Activated CD4-positive, alpha-beta memory T cell treated with anti-CD3 and anti-CD28 coated beads, Interleukin-2, amount 10 ng/mL, durations not matched to agents 7 days and 5 days (primary cell): ENCODE data around the gene CDKL4. TPM values are rescaled to one million over a fixed set of nuclear protein-coding genes. Genes with fewer than 3 reads are reported as not detected.
"Not testable (repeated sequence)": the region's sequence is repeated elsewhere in the genome, so short reads cannot be mapped to it uniquely, and the experiment has no call there.

ENCODE experiments used
- CTCF ChIA-PET: fragments of 350-600 bp; sonication (Branson Sonifier 250); formaldehyde crosslinking; loops from one replicate; lab custom pipeline; 2021; ENCODE audit warnings: antibody characterized with exemption, inconsistent platforms; lab: Charles Lee
- POLR2A ChIA-PET: fragments of 350-600 bp; sonication (Branson Sonifier 250); formaldehyde crosslinking; loops from one replicate; lab custom pipeline; 2021; ENCODE audit warnings: antibody characterized with exemption; lab: Charles Lee
- DNase-seq: peaks from one replicate; pipeline ENCODE4 v3.0.0-alpha.2; 2020
- H3K27ac Mint-ChIP-seq: one replicate; pipeline ENCODE4 v1.8.0; 2021; ENCODE audit warnings: mild to moderate bottlenecking, mixed read lengths
- H3K27me3 Mint-ChIP-seq: one replicate; pipeline ENCODE4 v1.8.0; 2021; ENCODE audit warnings: mixed read lengths
- H3K36me3 Mint-ChIP-seq: one replicate; pipeline ENCODE4 v1.8.0; 2021; ENCODE audit warnings: low read depth, mixed read lengths
- H3K4me1 Mint-ChIP-seq: one replicate; pipeline ENCODE4 v1.8.0; 2021; ENCODE audit warnings: mixed read lengths
- H3K4me3 Mint-ChIP-seq: one replicate; pipeline ENCODE4 v1.8.0; 2021; ENCODE audit warnings: mild to moderate bottlenecking, mixed read lengths
- H3K9me3 Mint-ChIP-seq: one replicate; pipeline ENCODE4 v1.8.0; 2021; ENCODE audit warnings: mixed read lengths
- total RNA-seq, 2 experiments: library from RNA; stranded (reverse); gene quantifications; one replicate each; pipeline ENCODE4 v1.2.3, GENCODE V29; 2021

Gene CDKL4
- total RNA-seq, 2 experiments from 2014 or later = 0.25 TPM; not detected in 1

DNA sequence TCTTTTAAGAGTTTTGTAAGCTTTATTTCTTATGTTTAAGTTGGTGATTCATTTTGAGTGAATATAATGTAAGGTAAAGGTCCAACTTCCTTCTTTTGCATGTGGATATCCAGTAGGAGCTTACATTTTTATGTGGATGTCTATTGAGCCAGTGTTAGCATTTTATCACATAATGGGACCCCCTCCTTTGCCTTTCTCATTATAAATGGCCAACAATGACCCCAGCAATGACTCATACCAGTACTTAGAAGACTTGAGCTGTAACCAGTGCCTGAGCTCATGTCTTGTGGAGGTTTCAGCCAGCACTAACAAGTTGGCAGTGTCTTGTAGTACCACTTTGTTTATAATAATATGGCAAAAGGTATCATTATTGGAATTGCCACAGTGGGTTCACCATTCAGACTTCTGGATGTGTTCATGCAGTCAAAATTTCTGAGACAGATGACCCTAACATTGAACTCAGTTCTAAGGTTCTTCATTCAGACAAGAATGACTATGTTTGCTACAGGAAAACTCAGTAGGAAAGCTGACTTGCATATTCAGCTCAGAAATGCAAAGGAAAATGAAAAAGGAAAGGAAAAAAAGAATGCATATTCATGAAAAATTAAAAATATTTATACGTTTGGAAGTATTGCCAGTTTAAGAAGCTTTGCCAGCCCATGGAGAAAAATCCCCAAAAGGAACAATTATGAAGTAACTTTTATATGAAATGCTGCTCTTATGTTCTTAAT, 41.0 kb downstream of the CDKL4 start:
- H3K4me1 Mint-ChIP-seq = peaks cover 26% of the 10 kb centered on the region
- POLR2A ChIA-PET = interaction anchor here (0.7 to 4.1 kb wide), 13 partner anchors 9 to 84 kb away, joined by 3 to 16 read pairs (median 4); partner anchors contain the start of gene SOS1
- peak overlapping the region; percentile 38 for H3K27ac Mint-ChIP-seq
- no peaks in the 10 kb centered on the region for H3K27me3 Mint-ChIP-seq
- CTCF ChIA-PET = interaction anchor here (1.1 to 1.8 kb wide), 4 partner anchors 25 to 79 kb away, joined by 3 to 6 read pairs (median 4); no protein-coding TSS in a partner anchor
- H3K9me3 Mint-ChIP-seq = peaks cover 27% of the 10 kb centered on the region
- peaks cover 35% of the 10 kb centered on the region for H3K36me3 Mint-ChIP-seq
- H3K4me3 Mint-ChIP-seq = no peak overlapping the region
- no peak for DNase-seq

DNA sequence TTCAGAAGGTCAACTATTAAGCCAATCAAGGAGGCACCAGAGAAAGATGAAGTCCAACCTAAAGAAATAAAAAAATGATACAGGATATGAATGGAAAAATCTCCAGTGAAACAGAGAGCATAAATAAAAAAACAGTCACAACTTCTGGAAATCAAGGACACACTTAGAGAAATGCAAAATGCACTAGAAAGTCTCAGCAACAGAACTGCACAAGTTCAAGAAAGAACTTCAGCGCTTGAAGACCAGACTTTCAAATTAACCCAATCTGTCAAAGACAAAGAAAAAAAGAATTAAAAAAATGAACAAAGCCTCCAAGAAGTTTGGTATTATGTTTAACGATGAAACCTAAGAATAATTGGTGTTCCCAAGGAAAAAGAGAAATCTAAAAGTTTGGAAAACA, 46.8 kb downstream of the CDKL4 start:
- H3K4me1 Mint-ChIP-seq, DNase-seq, H3K4me3 Mint-ChIP-seq, H3K27ac Mint-ChIP-seq, H3K27me3 Mint-ChIP-seq, CTCF ChIA-PET: not testable (repeated sequence)
- POLR2A ChIA-PET = interaction anchor here (1.4 kb wide), 1 partner anchor 76 kb away, joined by 6 read pairs; the partner anchor contains the start of gene SOS1
- peaks cover 55% of the 10 kb centered on the region for H3K36me3 Mint-ChIP-seq
- peaks cover 44% of the 10 kb centered on the region for H3K9me3 Mint-ChIP-seq

DNA sequence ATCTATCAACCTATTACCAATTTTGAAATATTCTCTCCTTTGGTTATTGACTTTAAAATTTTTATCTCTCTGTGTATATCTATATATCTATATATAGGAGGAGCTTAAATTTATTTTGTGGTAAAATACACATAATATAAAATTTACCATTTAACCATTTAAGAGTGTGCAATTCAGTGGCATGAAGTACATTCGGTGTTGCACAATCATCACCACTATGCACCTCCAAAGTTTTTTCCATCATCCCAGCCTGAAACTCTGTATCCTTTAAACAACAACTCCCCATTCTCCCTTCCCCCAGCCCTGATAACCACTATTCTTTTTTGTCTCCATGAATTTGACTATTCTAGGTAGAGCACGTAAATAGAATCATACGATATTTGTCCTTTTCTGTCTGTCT, 49.1 kb downstream of the CDKL4 start:
- Mint-ChIP-seq H3K27ac (no peak overlapping the region), H3K9me3 (peaks cover 27% of the 10 kb centered on the region), H3K4me3 (no peak overlapping the region), H3K36me3 (peaks cover 37% of the 10 kb centered on the region), H3K4me1 (peaks cover 2% of the 10 kb centered on the region), H3K27me3 (no peaks in the 10 kb centered on the region)
- CTCF ChIA-PET = interaction anchor here (0.9 kb wide), 1 partner anchor 35 kb away, joined by 3 read pairs; no protein-coding TSS in a partner anchor
- no peak for DNase-seq
- POLR2A ChIA-PET = interaction anchor here (1.1 to 1.3 kb wide), 3 partner anchors 8 to 20 kb away, joined by 3 read pairs; no protein-coding TSS in a partner anchor

DNA sequence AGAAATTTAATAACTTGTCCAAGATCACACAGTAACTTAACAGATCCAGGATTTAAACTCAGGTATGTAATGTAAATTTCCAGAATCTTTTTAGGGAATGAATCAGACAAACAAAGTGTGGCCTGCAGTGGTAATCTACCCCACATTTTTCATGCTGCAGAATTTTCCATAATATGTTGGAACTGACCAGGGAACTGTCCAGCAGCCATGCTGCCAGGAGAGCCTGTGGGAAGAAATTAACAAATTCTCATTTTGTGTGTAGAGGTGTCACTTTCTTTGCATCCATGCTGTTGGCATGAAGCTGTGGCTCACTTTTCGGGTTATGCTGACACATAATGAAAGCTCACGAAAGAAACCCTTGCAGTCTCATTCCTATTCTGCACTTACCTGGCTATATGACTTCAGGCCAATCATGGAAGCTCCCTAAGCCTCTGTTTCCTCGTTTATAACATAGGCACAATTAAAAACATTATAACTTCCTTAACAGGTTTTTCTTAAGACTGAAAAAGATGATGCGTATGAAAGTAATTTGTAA, 54.7 kb downstream of the CDKL4 start:
- Mint-ChIP-seq H3K27me3 (no peaks in the 10 kb centered on the region), H3K9me3 (peaks cover 6% of the 10 kb centered on the region), H3K36me3 (peaks cover 4% of the 10 kb centered on the region), H3K4me3 (no peak overlapping the region), H3K27ac (no peak overlapping the region), H3K4me1 (peaks cover 11% of the 10 kb centered on the region)
- ChIA-PET CTCF (interaction anchor here (0.8 to 1.6 kb wide), 3 partner anchors 20 to 59 kb away, joined by 3 to 7 read pairs (median 4); no protein-coding TSS in a partner anchor), POLR2A (interaction anchor here (0.7 to 1.7 kb wide), 6 partner anchors 27 to 68 kb away, joined by 3 to 10 read pairs (median 4); partner anchors contain the start of gene SOS1)
- no peak for DNase-seq

DNA sequence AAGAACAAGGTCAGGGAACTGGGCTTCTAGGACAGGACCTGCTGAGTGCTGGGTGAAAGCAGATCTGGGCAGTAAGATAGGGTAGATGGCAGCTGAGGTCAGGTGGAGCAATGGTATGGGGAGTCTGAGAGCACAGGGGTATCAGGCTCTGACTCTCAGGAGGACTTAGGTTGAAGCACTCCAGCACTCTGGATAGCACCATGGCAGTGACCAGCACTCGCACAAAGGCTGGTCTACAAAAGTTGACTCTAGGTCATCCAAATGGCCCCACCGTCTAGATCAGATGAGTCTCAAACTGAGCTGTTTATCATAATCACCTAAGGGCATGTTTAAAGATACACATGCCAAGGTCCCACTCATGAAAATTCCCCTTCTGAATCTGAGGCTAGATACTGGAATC, 60.1 kb downstream of the CDKL4 start:
- Mint-ChIP-seq H3K9me3 (peaks cover 6% of the 10 kb centered on the region), H3K4me3 (no peak overlapping the region), H3K27ac (no peak overlapping the region), H3K27me3 (no peaks in the 10 kb centered on the region), H3K4me1 (peaks cover 3% of the 10 kb centered on the region), H3K36me3 (peaks cover 7% of the 10 kb centered on the region)
- ChIA-PET CTCF (no interaction called here), POLR2A (no interaction called here)
- no peak for DNase-seq

DNA sequence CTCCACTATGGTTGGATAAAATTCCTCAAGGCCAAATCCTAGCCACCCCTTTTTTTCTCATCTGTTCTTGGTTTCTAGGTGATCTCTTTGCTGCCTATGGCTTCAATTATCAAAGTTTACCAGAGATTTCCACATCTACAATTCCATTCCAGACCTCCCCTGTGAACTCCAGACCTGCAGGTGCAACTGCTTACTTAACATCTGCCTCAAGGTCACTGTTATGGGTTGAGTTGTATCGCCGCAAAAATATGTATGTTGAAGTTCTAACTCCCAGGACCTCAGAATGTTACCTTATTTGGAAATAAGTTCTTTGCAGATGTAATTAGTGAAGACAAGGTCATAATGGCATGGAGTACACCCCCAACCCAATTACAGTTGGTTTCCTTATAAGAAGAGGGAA, 62.5 kb downstream of the CDKL4 start:
- no peak for DNase-seq
- Mint-ChIP-seq H3K36me3 (peaks cover 4% of the 10 kb centered on the region), H3K27me3 (no peaks in the 10 kb centered on the region), H3K9me3 (peaks cover 1% of the 10 kb centered on the region), H3K4me1 (peaks cover 1% of the 10 kb centered on the region), H3K4me3 (no peak overlapping the region), H3K27ac (no peak overlapping the region)
- ChIA-PET CTCF (no interaction called here), POLR2A (interaction anchor here (1.3 kb wide), 1 partner anchor 14 kb away, joined by 3 read pairs; no protein-coding TSS in a partner anchor)

DNA sequence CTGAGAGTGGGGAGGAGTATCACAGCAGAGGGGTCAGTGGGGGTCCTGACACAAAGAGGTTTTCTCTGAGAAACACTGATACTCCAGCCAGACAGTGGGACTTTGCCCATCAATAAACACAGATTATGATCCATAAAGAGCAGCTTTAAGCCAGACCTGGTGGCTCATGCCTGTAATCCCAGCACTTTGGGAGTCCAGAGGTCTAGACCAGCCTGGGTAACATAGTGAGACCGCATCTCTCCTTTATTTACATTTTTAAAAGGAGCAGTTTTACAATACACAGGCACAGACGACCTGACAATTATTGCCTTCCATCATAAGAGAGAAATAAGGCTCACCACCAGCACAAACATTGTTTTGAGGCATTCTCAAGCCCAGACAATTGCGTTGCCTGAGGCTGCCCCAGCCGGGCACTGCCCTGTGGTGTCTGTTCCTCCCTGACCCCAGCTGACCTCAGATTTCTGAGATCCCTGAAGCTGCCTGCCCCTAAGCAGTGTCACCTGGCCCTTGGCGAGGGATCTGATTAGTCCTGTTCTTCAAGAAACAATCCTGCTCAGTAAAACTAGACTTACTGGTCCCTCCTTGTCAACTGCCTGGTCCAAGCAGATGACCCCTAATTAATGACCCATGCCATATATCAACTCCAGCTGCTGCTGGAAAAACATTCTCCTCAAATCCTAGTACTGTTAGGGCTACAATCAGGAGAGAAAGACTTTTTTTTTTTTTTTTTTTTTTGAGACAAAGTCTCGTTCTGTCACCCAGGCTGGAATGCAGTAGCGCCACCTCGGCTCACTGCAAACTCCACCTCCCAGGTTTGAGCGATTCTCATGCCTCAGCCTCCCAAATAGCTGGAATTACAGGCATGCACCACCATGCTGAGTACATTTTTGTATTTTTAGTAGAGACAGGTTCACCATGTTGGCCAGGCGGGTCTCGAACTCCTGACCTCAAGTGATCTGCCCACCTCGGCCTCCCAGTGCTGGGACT, 63.5 kb downstream of the CDKL4 start:
- DNase-seq = no peak
- no peak overlapping the region for H3K4me3 Mint-ChIP-seq
- H3K27ac Mint-ChIP-seq = no peak overlapping the region
- ChIA-PET POLR2A (interaction anchor here (0.6 kb wide), 1 partner anchor 18 kb away, joined by 4 read pairs; no protein-coding TSS in a partner anchor), CTCF (no interaction called here)
- H3K36me3 Mint-ChIP-seq = peaks cover 4% of the 10 kb centered on the region
- no peaks in the 10 kb centered on the region for H3K9me3 Mint-ChIP-seq
- H3K4me1 Mint-ChIP-seq = no peaks in the 10 kb centered on the region
- H3K27me3 Mint-ChIP-seq = no peaks in the 10 kb centered on the region

DNA sequence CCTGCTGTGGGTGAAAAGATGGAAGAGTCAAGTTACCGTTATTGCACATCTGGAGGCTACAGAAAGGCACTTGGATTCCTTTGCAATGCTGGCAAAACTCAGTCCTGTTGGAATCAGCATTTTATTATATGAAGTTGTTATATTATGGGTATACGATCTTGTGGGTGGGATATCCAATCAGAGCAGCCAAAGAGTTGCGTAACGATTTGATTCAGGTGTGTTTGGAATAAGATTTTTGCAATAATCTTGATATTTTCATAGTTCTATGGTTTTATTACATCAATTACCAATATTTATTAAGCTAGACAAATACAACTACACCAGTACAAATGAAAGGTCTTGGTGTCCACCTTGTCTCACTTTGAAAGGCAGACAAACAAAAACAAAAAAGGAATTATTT, 65.0 kb downstream of the CDKL4 start:
- Mint-ChIP-seq H3K36me3 (peaks cover 4% of the 10 kb centered on the region), H3K27me3 (no peaks in the 10 kb centered on the region), H3K27ac (no peak overlapping the region), H3K4me1 (no peaks in the 10 kb centered on the region), H3K4me3 (no peak overlapping the region), H3K9me3 (no peaks in the 10 kb centered on the region)
- CTCF ChIA-PET = no interaction called here
- POLR2A ChIA-PET = interaction anchor here (1.1 kb wide), 1 partner anchor 28 kb away, joined by 3 read pairs; no protein-coding TSS in a partner anchor
- DNase-seq = no peak

DNA sequence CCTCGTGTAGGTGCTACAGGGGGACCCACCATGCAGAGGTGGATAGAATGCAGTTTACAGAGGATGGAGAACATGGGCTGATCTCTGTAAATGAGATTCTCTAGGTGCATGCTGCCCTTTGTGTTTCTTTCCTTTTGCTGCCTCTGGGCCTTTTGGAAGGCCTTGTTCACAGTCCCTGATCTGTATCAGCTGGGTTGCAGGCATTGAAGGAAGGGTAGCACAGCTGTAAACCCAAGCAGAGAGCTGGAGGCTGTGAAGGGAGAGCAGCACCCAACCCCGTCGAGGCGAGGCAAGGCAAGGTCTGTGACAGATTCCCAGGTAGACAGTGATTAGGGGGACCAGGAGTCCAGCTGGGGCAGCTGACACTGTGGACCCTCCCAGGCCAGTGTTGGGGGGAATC, 66.8 kb downstream of the CDKL4 start:
- Mint-ChIP-seq H3K9me3 (no peaks in the 10 kb centered on the region), H3K27ac (no peak overlapping the region), H3K4me3 (no peak overlapping the region), H3K27me3 (no peaks in the 10 kb centered on the region), H3K36me3 (no peaks in the 10 kb centered on the region), H3K4me1 (peaks cover 2% of the 10 kb centered on the region)
- ChIA-PET POLR2A (no interaction called here), CTCF (interaction anchor here (0.5 kb wide), 1 partner anchor 242 kb away, joined by 5 read pairs; no protein-coding TSS in a partner anchor)
- DNase-seq = no peak

DNA sequence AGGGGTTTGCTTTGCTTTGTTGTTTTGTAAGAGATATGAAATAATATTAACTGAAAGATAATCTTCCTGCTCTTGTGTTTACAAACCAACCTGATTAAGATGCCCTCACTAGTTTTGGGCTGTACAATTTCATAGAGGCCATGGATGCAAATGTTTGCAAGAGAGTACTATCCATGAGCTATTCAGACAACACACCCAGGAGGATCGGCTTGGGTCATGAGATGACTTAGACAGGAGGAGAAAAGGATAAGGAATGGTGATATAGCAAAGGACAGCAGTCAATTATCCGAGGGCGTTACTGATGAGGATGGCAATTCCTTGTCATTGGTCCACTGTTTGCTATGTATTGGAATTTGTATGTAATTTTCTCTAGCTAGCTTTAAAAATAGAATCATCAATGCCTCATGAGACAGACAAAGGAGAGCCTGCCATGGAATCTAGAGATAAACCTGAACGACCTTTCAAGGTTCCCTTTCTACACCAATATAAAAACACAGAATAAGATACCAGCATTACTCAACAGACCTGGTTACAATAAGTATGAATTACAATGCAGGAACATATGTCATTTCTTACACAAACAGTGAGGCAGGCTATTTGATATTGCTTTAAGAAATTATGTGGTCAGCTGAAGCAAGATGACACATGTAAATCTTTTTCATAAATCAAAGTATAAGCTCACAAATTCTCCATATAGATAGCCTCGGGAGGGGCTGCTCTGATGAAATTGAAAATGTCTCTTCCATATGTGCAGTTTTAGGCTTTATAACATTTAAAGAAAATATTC, 68.6 kb downstream of the CDKL4 start:
- Mint-ChIP-seq H3K4me1 (peaks cover 6% of the 10 kb centered on the region), H3K9me3 (no peaks in the 10 kb centered on the region), H3K36me3 (no peaks in the 10 kb centered on the region), H3K4me3 (no peak overlapping the region), H3K27ac (no peak overlapping the region), H3K27me3 (no peaks in the 10 kb centered on the region)
- DNase-seq = no peak
- CTCF ChIA-PET = no interaction called here
- POLR2A ChIA-PET = interaction anchor here (1.2 to 1.3 kb wide), 2 partner anchors 19 to 62 kb away, joined by 3 to 4 read pairs; no protein-coding TSS in a partner anchor

DNA sequence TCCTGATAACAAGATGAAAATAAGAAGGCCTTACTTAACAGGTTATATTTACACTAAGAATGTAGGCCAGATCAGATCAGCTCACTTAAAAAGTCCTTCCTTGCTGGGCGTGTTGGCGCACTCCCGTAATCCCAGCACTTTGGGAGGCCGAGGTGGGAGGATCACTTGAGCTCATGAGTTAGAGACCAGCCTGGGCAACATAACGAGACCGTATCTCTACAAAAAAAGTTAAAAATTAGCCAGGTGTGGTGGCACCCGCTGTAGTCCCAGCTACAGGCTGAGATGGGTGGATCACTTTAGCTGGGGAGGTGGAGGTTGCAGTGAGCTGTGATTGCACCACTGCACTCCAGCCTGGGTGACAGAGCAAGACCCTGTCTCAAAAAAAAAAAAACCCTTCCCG, 69.7 kb downstream of the CDKL4 start:
- Mint-ChIP-seq H3K4me1 (peaks cover 6% of the 10 kb centered on the region), H3K27me3 (no peaks in the 10 kb centered on the region), H3K9me3 (no peaks in the 10 kb centered on the region), H3K4me3 (no peak overlapping the region), H3K36me3 (no peaks in the 10 kb centered on the region), H3K27ac (no peak overlapping the region)
- ChIA-PET POLR2A (no interaction called here), CTCF (no interaction called here)
- DNase-seq = no peak
